Colonic mucosa (tissue), 4 donors: ENCODE results near the gene LRRN2. TPM values are rescaled to one million over a fixed set of nuclear protein-coding genes. Genes with fewer than 3 reads are reported as not detected.

Experiments used
- DNase-seq: peaks from one replicate; pipeline ENCODE4 v3.0.0-alpha.2; 2020
- H3K27ac ChIP-seq: fragments of 200-600 bp; one replicate; pipeline ENCODE4 v1.8.0; 2021
- H3K27me3 ChIP-seq: fragments of 200-600 bp; one replicate; pipeline ENCODE4 v1.8.0; 2021
- H3K36me3 ChIP-seq: fragments of 200-600 bp; one replicate; pipeline ENCODE4 v1.8.0; 2021
- H3K4me1 ChIP-seq: fragments of 200-600 bp; one replicate; pipeline ENCODE4 v1.8.0; 2021; ENCODE audit warnings: mild to moderate bottlenecking
- H3K4me3 ChIP-seq: fragments of 200-600 bp; one replicate; pipeline ENCODE4 v1.8.0; 2021
- H3K9ac ChIP-seq, 2 donors: one replicate each; pipeline ENCODE4 v1.7.0; 2013; ENCODE audit warnings: control low read depth in 2 of 2, low read depth in 2 of 2, low read length in 2 of 2
- H3K9me3 ChIP-seq: fragments of 200-600 bp; one replicate; pipeline ENCODE4 v1.8.0; 2021
- intact Hi-C: fragments of 100-400 bp; cut with DNase I; formaldehyde crosslinking; loops from one replicate; pipeline ENCODE4 v1.14.1; 2022
- total RNA-seq, 2 donors: library from RNA; stranded (reverse); fragmentation: NEBNext Ultra II Directional in 1 of 2; extraction: Animal tissue kit (Norgen Biotek cat#: 25700) in 1 of 2; gene quantifications; one replicate each; pipeline ENCODE4 v1.2.1, GENCODE V29; 2021
- TF ChIP-seq, protein P1 (sequence below): fragments of 200-600 bp; IDR thresholded peaks from one replicate; pipeline ENCODE4 v1.8.0; 2022; ENCODE audit warnings: antibody characterized with exemption, mild to moderate bottlenecking
- donor health status: healthy.
- donor health status: DM: no; HTN: no; CAD: no.
- donor health status: DM: no; HTN: no; CAD: no.

LRRN2 gene
- total RNA-seq, 2 donors from 2014 or later = 13.1 to 13.9 TPM

- no peak for DNase-seq
- H3K4me3 ChIP-seq = no peak overlapping the region
- intact Hi-C loops = no loop called here
- H3K27me3 ChIP-seq = no peaks in the 10 kb centered on the region
- H3K9me3 ChIP-seq = no peaks in the 10 kb centered on the region
- no peaks in the 10 kb centered on the region for H3K4me1 ChIP-seq
- H3K9ac ChIP-seq = no peak overlapping the region
- no peak overlapping the region for H3K27ac ChIP-seq
- no peaks in the 10 kb centered on the region for H3K36me3 ChIP-seq
- TF ChIP-seq, protein P1, sequence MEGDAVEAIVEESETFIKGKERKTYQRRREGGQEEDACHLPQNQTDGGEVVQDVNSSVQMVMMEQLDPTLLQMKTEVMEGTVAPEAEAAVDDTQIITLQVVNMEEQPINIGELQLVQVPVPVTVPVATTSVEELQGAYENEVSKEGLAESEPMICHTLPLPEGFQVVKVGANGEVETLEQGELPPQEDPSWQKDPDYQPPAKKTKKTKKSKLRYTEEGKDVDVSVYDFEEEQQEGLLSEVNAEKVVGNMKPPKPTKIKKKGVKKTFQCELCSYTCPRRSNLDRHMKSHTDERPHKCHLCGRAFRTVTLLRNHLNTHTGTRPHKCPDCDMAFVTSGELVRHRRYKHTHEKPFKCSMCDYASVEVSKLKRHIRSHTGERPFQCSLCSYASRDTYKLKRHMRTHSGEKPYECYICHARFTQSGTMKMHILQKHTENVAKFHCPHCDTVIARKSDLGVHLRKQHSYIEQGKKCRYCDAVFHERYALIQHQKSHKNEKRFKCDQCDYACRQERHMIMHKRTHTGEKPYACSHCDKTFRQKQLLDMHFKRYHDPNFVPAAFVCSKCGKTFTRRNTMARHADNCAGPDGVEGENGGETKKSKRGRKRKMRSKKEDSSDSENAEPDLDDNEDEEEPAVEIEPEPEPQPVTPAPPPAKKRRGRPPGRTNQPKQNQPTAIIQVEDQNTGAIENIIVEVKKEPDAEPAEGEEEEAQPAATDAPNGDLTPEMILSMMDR = no peak
These were observed 82.5 kb downstream of the LRRN2 start for GRCh38 chr1:204602871-204603542.

DNA sequence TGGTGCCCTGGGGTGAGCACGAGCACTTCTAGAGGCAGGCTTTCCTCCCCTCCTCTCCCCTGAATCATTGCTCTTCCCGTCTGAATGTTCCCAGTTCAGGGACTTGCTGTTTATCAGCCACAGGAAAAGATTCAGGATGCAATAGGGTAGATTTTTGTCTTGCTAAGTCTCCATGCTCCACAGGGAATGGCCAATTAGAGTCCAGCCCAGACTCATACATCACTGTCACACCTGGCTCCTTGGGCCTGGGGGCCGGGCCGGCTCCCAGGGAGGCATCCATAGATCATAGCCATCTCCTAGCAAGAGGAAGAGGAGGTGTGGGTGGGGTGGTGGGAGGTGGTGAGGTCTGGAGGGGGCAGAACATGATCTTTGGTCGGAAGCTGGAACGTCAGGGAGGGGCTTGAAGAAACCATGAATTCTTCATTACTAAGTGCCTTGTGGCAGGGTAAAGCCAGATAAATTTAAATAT lies 83.4 kb downstream of the LRRN2 start:
- no peak overlapping the region for H3K4me3 ChIP-seq
- H3K9ac ChIP-seq = no peak overlapping the region
- no peaks in the 10 kb centered on the region for H3K9me3 ChIP-seq
- no peak overlapping the region for H3K27ac ChIP-seq
- H3K27me3 ChIP-seq = no peaks in the 10 kb centered on the region
- no peaks in the 10 kb centered on the region for H3K36me3 ChIP-seq
- intact Hi-C loops = no loop called here
- no peaks in the 10 kb centered on the region for H3K4me1 ChIP-seq
- no peak for DNase-seq
- TF ChIP-seq, protein P1 = no peak

- Histone ChIP-seq H3K9me3 (no peaks in the 10 kb centered on the region), H3K4me1 (no peaks in the 10 kb centered on the region), H3K9ac (no peak overlapping the region), H3K27me3 (no peaks in the 10 kb centered on the region), H3K27ac (no peak overlapping the region), H3K36me3 (no peaks in the 10 kb centered on the region), H3K4me3 (no peak overlapping the region)
- intact Hi-C loops = no loop called here
- TF ChIP-seq, protein P1 = no peak
- no peak for DNase-seq
These were observed 84.6 kb downstream of the LRRN2 start for GRCh38 chr1:204600968-204601367.

DNA sequence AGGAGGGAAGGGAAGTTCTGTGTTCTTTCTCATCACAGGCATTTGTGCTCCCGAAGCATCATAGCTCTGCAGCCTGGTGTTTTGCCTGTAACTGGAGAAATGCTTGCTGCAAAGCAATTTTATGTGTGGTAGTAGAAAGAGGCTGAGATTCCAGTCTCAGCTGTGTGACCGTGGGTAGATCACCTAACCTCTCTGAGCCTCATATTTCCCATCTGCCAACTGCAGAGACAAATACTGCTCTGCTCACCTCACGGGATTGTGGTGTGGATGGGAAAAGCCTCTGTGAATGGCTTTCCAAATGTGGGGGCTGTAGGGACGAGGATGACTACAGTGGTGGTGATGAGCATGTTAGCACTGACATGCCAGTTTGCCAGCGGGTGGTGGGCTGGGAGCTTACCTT lies 85.3 kb downstream of the LRRN2 start:
- H3K4me3 ChIP-seq = no peak overlapping the region
- TF ChIP-seq, protein P1 = no peak
- intact Hi-C loops = no loop called here
- H3K4me1 ChIP-seq = no peaks in the 10 kb centered on the region
- no peak overlapping the region for H3K27ac ChIP-seq
- no peaks in the 10 kb centered on the region for H3K36me3 ChIP-seq
- no peak for DNase-seq
- H3K9me3 ChIP-seq = no peaks in the 10 kb centered on the region
- no peaks in the 10 kb centered on the region for H3K27me3 ChIP-seq
- no peak overlapping the region for H3K9ac ChIP-seq

DNA sequence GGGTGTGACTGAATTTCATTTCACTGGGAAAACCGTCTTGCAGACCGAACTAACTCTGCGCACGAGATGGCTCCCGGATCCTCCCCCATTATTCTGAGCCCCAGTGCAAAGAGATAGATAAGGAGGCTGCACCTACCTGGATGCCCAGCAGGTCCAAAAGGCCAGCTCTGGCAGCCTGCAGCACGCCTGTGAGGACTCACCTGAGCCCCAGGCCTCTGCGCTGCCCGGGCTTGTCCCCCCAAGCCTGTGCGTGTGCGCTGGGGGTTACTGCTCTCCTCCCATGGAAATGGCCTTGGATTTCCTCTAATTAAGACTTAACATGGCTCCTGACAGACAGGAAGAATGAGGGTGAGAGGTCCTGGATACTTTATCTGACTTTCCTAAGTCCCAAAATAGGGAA lies 85.9 kb downstream of the LRRN2 start:
- Histone ChIP-seq H3K4me1 (no peaks in the 10 kb centered on the region), H3K36me3 (no peaks in the 10 kb centered on the region), H3K27ac (no peak overlapping the region), H3K4me3 (no peak overlapping the region), H3K9ac (no peak overlapping the region), H3K9me3 (no peaks in the 10 kb centered on the region), H3K27me3 (no peaks in the 10 kb centered on the region)
- intact Hi-C loops = no loop called here
- TF ChIP-seq, protein P1 = no peak
- no peak for DNase-seq
